HepG2 (cell line): ENCODE results near the gene FYB2. TPM values are rescaled to one million over a fixed set of nuclear protein-coding genes. Genes with fewer than 3 reads are reported as not detected.

ENCODE experiments used
- ATAC-seq: fragments of 200-7000 bp; cut with Tn5 transposase; 3 replicates; pipeline ENCODE4 v1.9.1; 2020; ENCODE audit warnings: mild to moderate bottlenecking, moderate library complexity
- BruUV-seq: library from RNA; stranded (reverse); fragments of 400-500 nt; replicated peaks from 2 replicates; lab custom pipeline; 2021; lab: Mats Ljungman, UMichigan
- CTCF ChIA-PET: fragments of 300-600 bp; formaldehyde crosslinking; extraction: SDS; loops from one replicate; lab custom pipeline; 2021; ENCODE audit warnings: low total read pairs, inconsistent platforms, low intra/inter-chr PET ratio; lab: Yijun Ruan, JAX
- POLR2A ChIA-PET: fragments of 350-600 bp; sonication (Branson Sonifier 250); formaldehyde crosslinking; loops from one replicate; lab custom pipeline; 2020; ENCODE audit warnings: antibody characterized with exemption, inconsistent platforms; lab: Yijun Ruan, JAX
- DNase-seq: peaks from one replicate; pipeline ENCODE4 v3.0.0-alpha.2; 2015; ENCODE audit warnings: low spot score
- FAIRE-seq: peaks from 3 replicates; lab custom pipeline; 2011; peaks lifted over from hg19 to GRCh38; lab: Jason Lieb, UNC
- H2AFZ ChIP-seq: one replicate; pipeline ENCODE4 v1.6.1; 2011; ENCODE audit warnings: low read length, inconsistent platforms
- H3K27ac ChIP-seq: fragments of 300-600 bp; 3 replicates; pipeline ENCODE4 v1.8.0; 2011; ENCODE audit warnings: mixed run types, mild to moderate bottlenecking, mixed read lengths, low read length, inconsistent platforms; ENCODE audit not compliant: insufficient read depth; ENCODE audit errors: extremely low read length
- H3K27me3 ChIP-seq, 2 experiments: fragments of 200-600 bp in 1 of 2; 2 replicates in 1 of 2; 3 replicates in 1 of 2; pipeline versions ENCODE4 v1.6.0 to v1.8.0; 2011; ENCODE audit warnings: low read length in 2 of 2, mild to moderate bottlenecking in 2 of 2, moderate library complexity in 2 of 2, inconsistent platforms in 1 of 2; ENCODE audit not compliant: insufficient read depth in 2 of 2, control insufficient read depth in 1 of 2
- H3K36me3 ChIP-seq, 2 experiments: fragments of 200-600 bp in 1 of 2; replicated peaks in 1 of 2; 2 replicates in 1 of 2; 3 replicates in 1 of 2; pipeline versions ENCODE4 v1.5.1 to v1.8.0; 2011; ENCODE audit warnings: low read length in 2 of 2, inconsistent platforms in 1 of 2; ENCODE audit not compliant: insufficient read depth in 2 of 2, control insufficient read depth in 1 of 2
- H3K4me1 ChIP-seq: 2 replicates; pipeline ENCODE4 v1.5.1; 2012; ENCODE audit warnings: low read length, inconsistent platforms; ENCODE audit not compliant: insufficient read depth
- H3K4me2 ChIP-seq: 2 replicates; pipeline ENCODE4 v1.6.0; 2011; ENCODE audit warnings: low read depth, low read length, inconsistent platforms
- H3K4me3 ChIP-seq, 3 experiments: fragments of 200-600 bp in 1 of 3; sonication (generic), shearing (Covaris generic) in 1 of 3; replicated peaks in 1 of 3; 2 replicates each; pipeline ENCODE4 v1.5.1; 2011 to 2016; ENCODE audit warnings: low read length in 3 of 3, inconsistent platforms in 2 of 3, low read depth in 2 of 3, mild to moderate bottlenecking in 2 of 3, control low read depth in 1 of 3, mixed read lengths in 1 of 3; ENCODE audit not compliant: insufficient read depth in 1 of 3
- H3K79me2 ChIP-seq: one replicate; pipeline ENCODE4 v1.6.1; 2011; ENCODE audit warnings: low read length, inconsistent platforms; ENCODE audit not compliant: insufficient read depth
- H3K9ac ChIP-seq: 2 replicates; pipeline ENCODE4 v1.6.0; 2011; ENCODE audit warnings: mild to moderate bottlenecking, low read depth, low read length, inconsistent platforms; ENCODE audit not compliant: insufficient read depth
- H3K9me3 ChIP-seq: 2 replicates; pipeline ENCODE4 v1.5.1; 2012; ENCODE audit warnings: mild to moderate bottlenecking, low read length
- H4K20me1 ChIP-seq: 2 replicates; pipeline ENCODE4 v1.6.0; 2011; ENCODE audit warnings: inconsistent platforms, mild to moderate bottlenecking, low read length, moderate library complexity; ENCODE audit not compliant: insufficient read depth
- CREM ChIP-seq, 2 experiments: sonication (generic) in 1 of 2; formaldehyde crosslinking in 1 of 2; IDR thresholded peaks; 2 replicates each; pipeline versions ENCODE4 v1.4.0 to v1.6.1; 2016 to 2020; ENCODE audit warnings: antibody characterized with exemption in 1 of 2, mild to moderate bottlenecking in 1 of 2, missing genetic modification reagents in 1 of 2
- EP300 ChIP-seq, 3 experiments: sonication (generic) in 1 of 3; formaldehyde crosslinking in 1 of 3; IDR thresholded peaks; 2 replicates each; pipeline versions ENCODE4 v1.5.1 to v1.6.1; 2011 to 2020; ENCODE audit warnings: low read depth in 2 of 3, low read length in 2 of 3, borderline replicate concordance in 1 of 3, improper control_type of control experiment in 1 of 3, mild to moderate bottlenecking in 1 of 3, missing genetic modification reagents in 1 of 3, moderate library complexity in 1 of 3
- HNRNPUL1 ChIP-seq: fragments of 200-400 bp; formaldehyde crosslinking; IDR thresholded peaks from 2 replicates; pipeline ENCODE4 v1.6.1; 2017; ENCODE audit warnings: low read depth, mild to moderate bottlenecking, low read length, moderate library complexity
- NKX3-1 ChIP-seq: sonication (generic); formaldehyde crosslinking; IDR thresholded peaks from 2 replicates; pipeline ENCODE4 v1.5.0; 2020; ENCODE audit warnings: missing genetic modification reagents
- RFX3 ChIP-seq: IDR thresholded peaks from 2 replicates; pipeline ENCODE4 v1.6.1; 2016; ENCODE audit warnings: missing biosample characterization, missing genetic modification reagents
- RXRB ChIP-seq: IDR thresholded peaks from 2 replicates; pipeline ENCODE4 v1.6.1; 2016; ENCODE audit warnings: borderline replicate concordance, missing genetic modification reagents, missing compliant biosample characterization
- SKI ChIP-seq: fragments of 450-650 bp; IDR thresholded peaks from one replicate; pipeline ENCODE4 v1.6.1; 2018; ENCODE audit warnings: mild to moderate bottlenecking; ENCODE audit not compliant: partially characterized antibody
- SMAD1 ChIP-seq: sonication (generic); formaldehyde crosslinking; IDR thresholded peaks from 2 replicates; pipeline ENCODE4 v1.4.0; 2020; ENCODE audit warnings: missing genetic modification reagents, low read depth, mild to moderate bottlenecking, borderline replicate concordance
- TAF1 ChIP-seq: sonication (generic); formaldehyde crosslinking; IDR thresholded peaks from 2 replicates; pipeline ENCODE4 v1.4.0; 2020; ENCODE audit warnings: missing genetic modification reagents
- ZBTB20 ChIP-seq: sonication (generic); formaldehyde crosslinking; IDR thresholded peaks from 2 replicates; pipeline ENCODE4 v1.8.1; 2023; ENCODE audit warnings: missing genetic modification reagents, low read depth, mild to moderate bottlenecking, borderline replicate concordance
- ZMYM3 ChIP-seq: sonication (generic); formaldehyde crosslinking; IDR thresholded peaks from 2 replicates; pipeline ENCODE4 v1.5.1; 2020; ENCODE audit warnings: mild to moderate bottlenecking, missing genetic modification reagents
- ZMYM4 ChIP-seq: sonication (generic); formaldehyde crosslinking; IDR thresholded peaks from 2 replicates; pipeline ENCODE4 v1.8.1; 2023; ENCODE audit warnings: mild to moderate bottlenecking, missing genetic modification reagents
- ZNF230 ChIP-seq: sonication (generic); formaldehyde crosslinking; IDR thresholded peaks from 2 replicates; pipeline ENCODE4 v1.4.0; 2020; ENCODE audit warnings: mild to moderate bottlenecking, missing genetic modification reagents
- ZNF251 ChIP-seq: sonication (generic); formaldehyde crosslinking; IDR thresholded peaks from 2 replicates; pipeline ENCODE4 v1.9.0; 2021; ENCODE audit warnings: mild to moderate bottlenecking, missing genetic modification reagents
- ZNF75D ChIP-seq: sonication (generic); formaldehyde crosslinking; IDR thresholded peaks from 2 replicates; pipeline ENCODE4 v1.8.1; 2023; ENCODE audit warnings: missing genetic modification reagents, mild to moderate bottlenecking, borderline replicate concordance
- ZNF781 ChIP-seq: sonication (generic); formaldehyde crosslinking; IDR thresholded peaks from 2 replicates; pipeline ENCODE4 v1.5.1; 2020; ENCODE audit warnings: borderline replicate concordance, mild to moderate bottlenecking, missing genetic modification reagents; ENCODE audit errors: not compliant biosample characterization
- ZNF891 ChIP-seq: sonication (generic); formaldehyde crosslinking; IDR thresholded peaks from 2 replicates; pipeline ENCODE4 v1.5.0; 2020; ENCODE audit warnings: mild to moderate bottlenecking, missing genetic modification reagents
- WGBS: methylation state at CpG from one replicate; pipeline ENCODE4 v1.1.6; 2017; ENCODE audit warnings: low lambda C conversion rate; 5-methylcytosine and 5-hydroxymethylcytosine counted together
- in situ Hi-C: cut with HindIII; loops from 2 replicates; pipeline ENCODE4 v1.10.0; 2017; ENCODE audit warnings: low pct_unique_long_range_greater_than_20kb; ENCODE audit not compliant: extremely low pct_ligation_motif_present
- intact Hi-C: fragments of 100-400 bp; cut with micrococcal nuclease; formaldehyde crosslinking; loops from one replicate; pipeline ENCODE4 v1.10.0; 2022; ENCODE audit not compliant: unreplicated experiment
- polyA plus RNA-seq, 8 experiments: library from polyadenylated mRNA; depleted of rRNA in 3 of 8; stranded (reverse) in 7 of 8; unstranded in 1 of 8; fragments of >200 nt; fragmentation: Illumina TruSeq in 4 of 8; extraction: Trizol in 4 of 8; gene quantifications; 2 replicates each; pipeline versions ENCODE4 v1.2.1 to v1.2.3, GENCODE V29; 2011 to 2016; ENCODE audit warnings: low read depth in 4 of 8, missing spikeins in 1 of 8, mixed read lengths in 1 of 8; ENCODE audit not compliant: insufficient read depth in 1 of 8
- total RNA-seq, 5 experiments: library from RNA; depleted of rRNA; stranded (reverse); fragments of >200 nt; fragmentation: Illumina TruSeq; extraction: Trizol; gene quantifications; 2 replicates each; pipeline ENCODE4 v1.2.3, GENCODE V29; 2016; ENCODE audit warnings: low read depth in 1 of 5
- TF ChIP-seq, protein P1 (sequence below): IDR thresholded peaks from 2 replicates; pipeline ENCODE4 v1.4.0; 2020; ENCODE audit warnings: mild to moderate bottlenecking, missing genetic modification reagents
- TF ChIP-seq, protein P2 (sequence below): sonication (generic); formaldehyde crosslinking; IDR thresholded peaks from 2 replicates; pipeline ENCODE4 v1.5.0; 2020; ENCODE audit warnings: missing genetic modification reagents

Gene FYB2
- total and polyA plus RNA-seq, 2 of the 13 experiments (the other 11 are each of a cell fraction or from before 2014, with no cell fraction given), result 1.2 to 2.7 TPM

DNA sequence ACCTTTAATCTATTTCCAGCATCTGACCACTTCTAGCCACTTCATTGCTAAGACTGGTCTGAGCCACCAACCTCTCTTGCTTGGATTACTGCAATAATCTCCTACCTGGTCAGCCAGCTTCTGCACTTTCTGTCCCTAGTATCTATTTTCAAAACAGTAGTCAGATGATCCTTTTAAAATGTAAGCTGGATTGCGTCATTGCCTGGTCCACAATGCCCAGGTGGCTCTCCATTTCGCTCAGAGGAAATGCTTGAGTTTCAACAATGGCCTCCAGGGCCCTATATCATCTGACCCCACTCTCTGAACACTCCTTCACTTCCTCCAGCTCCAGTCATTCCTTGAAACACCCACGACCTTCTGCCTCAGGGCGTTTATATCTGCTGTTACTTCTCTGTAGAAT lies 2.3 kb downstream of the FYB2 start (continued):
- no peak for TF ChIP-seq CREM (IDR thresholded peaks at IDR 0.05)
- TF ChIP-seq CREM (CRISPR knock-in tag; IDR thresholded peaks at IDR 0.05), result no peak
- TF ChIP-seq, protein P1, sequence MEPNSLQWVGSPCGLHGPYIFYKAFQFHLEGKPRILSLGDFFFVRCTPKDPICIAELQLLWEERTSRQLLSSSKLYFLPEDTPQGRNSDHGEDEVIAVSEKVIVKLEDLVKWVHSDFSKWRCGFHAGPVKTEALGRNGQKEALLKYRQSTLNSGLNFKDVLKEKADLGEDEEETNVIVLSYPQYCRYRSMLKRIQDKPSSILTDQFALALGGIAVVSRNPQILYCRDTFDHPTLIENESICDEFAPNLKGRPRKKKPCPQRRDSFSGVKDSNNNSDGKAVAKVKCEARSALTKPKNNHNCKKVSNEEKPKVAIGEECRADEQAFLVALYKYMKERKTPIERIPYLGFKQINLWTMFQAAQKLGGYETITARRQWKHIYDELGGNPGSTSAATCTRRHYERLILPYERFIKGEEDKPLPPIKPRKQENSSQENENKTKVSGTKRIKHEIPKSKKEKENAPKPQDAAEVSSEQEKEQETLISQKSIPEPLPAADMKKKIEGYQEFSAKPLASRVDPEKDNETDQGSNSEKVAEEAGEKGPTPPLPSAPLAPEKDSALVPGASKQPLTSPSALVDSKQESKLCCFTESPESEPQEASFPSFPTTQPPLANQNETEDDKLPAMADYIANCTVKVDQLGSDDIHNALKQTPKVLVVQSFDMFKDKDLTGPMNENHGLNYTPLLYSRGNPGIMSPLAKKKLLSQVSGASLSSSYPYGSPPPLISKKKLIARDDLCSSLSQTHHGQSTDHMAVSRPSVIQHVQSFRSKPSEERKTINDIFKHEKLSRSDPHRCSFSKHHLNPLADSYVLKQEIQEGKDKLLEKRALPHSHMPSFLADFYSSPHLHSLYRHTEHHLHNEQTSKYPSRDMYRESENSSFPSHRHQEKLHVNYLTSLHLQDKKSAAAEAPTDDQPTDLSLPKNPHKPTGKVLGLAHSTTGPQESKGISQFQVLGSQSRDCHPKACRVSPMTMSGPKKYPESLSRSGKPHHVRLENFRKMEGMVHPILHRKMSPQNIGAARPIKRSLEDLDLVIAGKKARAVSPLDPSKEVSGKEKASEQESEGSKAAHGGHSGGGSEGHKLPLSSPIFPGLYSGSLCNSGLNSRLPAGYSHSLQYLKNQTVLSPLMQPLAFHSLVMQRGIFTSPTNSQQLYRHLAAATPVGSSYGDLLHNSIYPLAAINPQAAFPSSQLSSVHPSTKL (CRISPR knock-in tag), result peak; percentile 28; the same call in 1 of the 2 replicates
- TF ChIP-seq ZNF251 (CRISPR knock-in tag), result no peak
- no peak for TF ChIP-seq EP300 (IDR thresholded peaks at IDR 0.05; ENCODE audit: low read depth in 2 of 2, low read length in 2 of 2)
- no peak for TF ChIP-seq EP300 (CRISPR knock-in tag; IDR thresholded peaks at IDR 0.05; ENCODE audit: borderline replicate concordance)
- TF ChIP-seq RXRB (CRISPR knock-in tag), result no peak
- no peak for TF ChIP-seq SKI
- no peak for TF ChIP-seq HNRNPUL1

DNA sequence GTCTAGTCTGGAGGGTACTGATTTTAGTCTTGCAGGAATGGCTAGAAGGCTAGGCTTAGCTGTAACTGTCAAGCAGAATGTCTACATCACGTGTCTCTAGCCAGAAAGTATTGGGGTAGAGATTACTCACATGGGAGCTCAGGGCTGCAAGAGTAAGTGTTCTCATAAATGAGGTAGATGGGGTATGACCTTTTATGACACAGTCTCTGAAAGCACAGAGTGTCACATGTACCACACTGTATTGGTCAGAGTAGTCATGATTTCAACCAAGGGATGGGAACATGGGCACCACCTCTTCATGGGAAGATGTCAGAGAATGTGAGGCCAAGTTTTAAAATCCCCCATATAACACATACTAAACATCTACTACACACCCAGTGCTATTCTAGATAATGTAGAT lies 2.9 kb downstream of the FYB2 start:
- ChIA-PET CTCF (no interaction called here), POLR2A (no interaction called here)
- Histone ChIP-seq H3K27me3 (no peaks in the 10 kb centered on the region), H3K79me2 (no peaks in the 10 kb centered on the region), H3K36me3 (no peaks in the 10 kb centered on the region), H3K27ac (no peak overlapping the region), H3K4me1 (peaks cover 54% of the 10 kb centered on the region), H4K20me1 (no peaks in the 10 kb centered on the region), H3K9me3 (no peaks in the 10 kb centered on the region), H3K4me2 (no peak overlapping the region; the same call in 1 of the 2 replicates), H3K9ac (no peak overlapping the region), H3K4me3 (no peak overlapping the region), H2AFZ (no peak overlapping the region)
- WGBS, result 100% methylated on average over 1 of the region's 1 CpG
- no TSS peak for BruUV-seq
- no peak for DNase-seq
- no peak for FAIRE-seq
- ATAC-seq, result no peak
- intact Hi-C loops, result no loop called here
- in situ Hi-C loops, result loop anchor here (10.0 kb wide), 1 partner anchor 1531 kb away; no protein-coding TSS in a partner anchor
- no peak for TF ChIP-seq ZMYM3 (CRISPR knock-in tag)
- TF ChIP-seq SMAD1 (CRISPR knock-in tag), result no peak
- TF ChIP-seq NKX3-1 (CRISPR knock-in tag), result no peak
- no peak for TF ChIP-seq ZMYM4 (CRISPR knock-in tag)
- no peak for TF ChIP-seq RFX3 (CRISPR knock-in tag)
- no peak for TF ChIP-seq ZNF781 (CRISPR knock-in tag)
- TF ChIP-seq ZNF75D (CRISPR knock-in tag), result no peak
- no peak for TF ChIP-seq TAF1 (CRISPR knock-in tag)
- TF ChIP-seq ZNF891 (CRISPR knock-in tag), result no peak
- TF ChIP-seq, protein P2, sequence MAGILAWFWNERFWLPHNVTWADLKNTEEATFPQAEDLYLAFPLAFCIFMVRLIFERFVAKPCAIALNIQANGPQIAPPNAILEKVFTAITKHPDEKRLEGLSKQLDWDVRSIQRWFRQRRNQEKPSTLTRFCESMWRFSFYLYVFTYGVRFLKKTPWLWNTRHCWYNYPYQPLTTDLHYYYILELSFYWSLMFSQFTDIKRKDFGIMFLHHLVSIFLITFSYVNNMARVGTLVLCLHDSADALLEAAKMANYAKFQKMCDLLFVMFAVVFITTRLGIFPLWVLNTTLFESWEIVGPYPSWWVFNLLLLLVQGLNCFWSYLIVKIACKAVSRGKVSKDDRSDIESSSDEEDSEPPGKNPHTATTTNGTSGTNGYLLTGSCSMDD (CRISPR knock-in tag), result no peak
- TF ChIP-seq ZNF230 (CRISPR knock-in tag), result no peak
- no peak for TF ChIP-seq ZBTB20 (CRISPR knock-in tag)
